ENCODE results near the gene ZNF362.
A peak's percentile ranks its signal among the peaks of the same experiment; 100 is the strongest.

The ZNF362 gene

DNA sequence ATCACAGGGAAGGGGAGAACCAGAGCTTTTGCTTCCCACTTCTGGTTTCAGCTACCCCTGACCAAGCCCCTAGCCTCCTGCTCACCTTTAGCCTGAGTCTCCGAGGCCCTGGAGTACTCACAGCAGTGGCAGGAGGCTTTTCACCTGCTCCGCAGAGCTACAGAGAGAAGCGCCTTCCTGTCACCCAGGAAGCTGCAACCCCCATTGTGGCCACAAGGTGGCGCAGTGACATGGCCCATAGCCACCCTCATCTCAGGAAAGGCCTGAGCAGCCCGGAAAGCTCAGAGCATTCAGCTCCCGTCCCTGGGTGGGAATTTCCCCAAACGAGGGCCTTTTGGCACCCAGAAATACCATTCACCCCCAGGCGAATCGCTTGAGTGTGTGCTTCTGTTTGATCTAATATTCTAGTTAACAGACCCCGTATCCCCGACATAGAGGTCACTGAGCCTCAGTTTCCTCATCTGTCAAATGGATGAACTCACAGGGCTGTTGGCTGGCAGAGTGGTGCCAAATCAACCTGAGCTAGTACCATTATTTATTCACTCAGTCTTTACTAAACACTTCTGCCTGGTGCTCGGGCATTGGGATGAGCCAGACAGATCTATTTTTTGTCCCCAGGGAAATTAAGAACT, 39.3 kb downstream of the ZNF362 start:
- CTCF ChIA-PET: interaction anchor here (0.7 to 7.7 kb wide), 55 partner anchors 9 to 338 kb away, joined by 3 to 158 read pairs (median 5); partner anchors contain the start of genes A3GALT2 and ZSCAN20

DNA sequence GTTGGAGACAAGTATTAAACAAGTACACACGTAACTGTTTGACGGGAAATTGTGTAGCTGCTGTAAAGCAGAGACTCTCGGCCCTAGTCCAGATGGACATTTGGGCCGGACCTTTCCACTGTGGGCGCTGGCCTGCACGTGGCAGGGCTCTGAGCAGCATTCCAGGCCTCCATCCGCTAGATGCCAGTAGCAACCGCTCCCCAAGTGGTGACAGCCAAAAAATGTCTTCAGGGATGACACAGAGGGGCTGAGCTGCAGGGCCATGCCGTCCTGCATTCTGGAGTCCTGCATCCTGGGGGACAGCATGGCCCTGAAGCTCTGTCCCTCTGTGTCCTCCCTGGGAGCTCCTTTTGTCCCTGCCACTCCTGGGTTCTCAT, 39.8 kb downstream of the ZNF362 start:
- no peak for TF ChIP-seq CTCF (IDR thresholded peaks at IDR 0.05; ENCODE audit: control extremely low read depth, extremely low read depth, low read depth, missing control alignments)
- no peak for DNase-seq (ENCODE audit: extremely low spot score)
- ChIA-PET POLR2A (no interaction called here), CTCF (interaction anchor here (0.7 to 7.7 kb wide), 55 partner anchors 10 to 1915 kb away, joined by 3 to 158 read pairs (median 5); partner anchors contain the start of genes A3GALT2 and ZSCAN20)

More for the DNA sequence above, 39.3 kb downstream of the ZNF362 start:
- TF ChIP-seq CTCF (IDR thresholded peaks at IDR 0.05; ENCODE audit: control extremely low read depth, extremely low read depth, low read depth, missing control alignments): peak; percentile 90
- DNase-seq (ENCODE audit: extremely low spot score): peak; percentile 90
- POLR2A ChIA-PET: no interaction called here

GRCh38 chr1:33296824-33297223, 40.5 kb downstream of the ZNF362 start:
- DNase-seq (ENCODE audit: extremely low spot score): no peak
- ChIA-PET CTCF (interaction anchor here (0.7 to 7.7 kb wide), 19 partner anchors 8 to 1914 kb away, joined by 3 to 158 read pairs (median 5); partner anchors contain the start of gene ZSCAN20), POLR2A (interaction anchor here (0.6 kb wide), 1 partner anchor 166 kb away, joined by 5 read pairs; no protein-coding TSS in a partner anchor)
- TF ChIP-seq CTCF (IDR thresholded peaks at IDR 0.05; ENCODE audit: control extremely low read depth, extremely low read depth, low read depth, missing control alignments): no peak

GRCh38 chr1:33297911-33298622, 41.8 kb downstream of the ZNF362 start:
- DNase-seq (ENCODE audit: extremely low spot score): no peak
- CTCF ChIA-PET: interaction anchor here (0.7 to 7.7 kb wide), 22 partner anchors 9 to 315 kb away, joined by 3 to 158 read pairs (median 4); partner anchors contain the start of gene ZSCAN20
- POLR2A ChIA-PET: no interaction called here
- no peak for TF ChIP-seq CTCF (IDR thresholded peaks at IDR 0.05; ENCODE audit: control extremely low read depth, extremely low read depth, low read depth, missing control alignments)

DNA sequence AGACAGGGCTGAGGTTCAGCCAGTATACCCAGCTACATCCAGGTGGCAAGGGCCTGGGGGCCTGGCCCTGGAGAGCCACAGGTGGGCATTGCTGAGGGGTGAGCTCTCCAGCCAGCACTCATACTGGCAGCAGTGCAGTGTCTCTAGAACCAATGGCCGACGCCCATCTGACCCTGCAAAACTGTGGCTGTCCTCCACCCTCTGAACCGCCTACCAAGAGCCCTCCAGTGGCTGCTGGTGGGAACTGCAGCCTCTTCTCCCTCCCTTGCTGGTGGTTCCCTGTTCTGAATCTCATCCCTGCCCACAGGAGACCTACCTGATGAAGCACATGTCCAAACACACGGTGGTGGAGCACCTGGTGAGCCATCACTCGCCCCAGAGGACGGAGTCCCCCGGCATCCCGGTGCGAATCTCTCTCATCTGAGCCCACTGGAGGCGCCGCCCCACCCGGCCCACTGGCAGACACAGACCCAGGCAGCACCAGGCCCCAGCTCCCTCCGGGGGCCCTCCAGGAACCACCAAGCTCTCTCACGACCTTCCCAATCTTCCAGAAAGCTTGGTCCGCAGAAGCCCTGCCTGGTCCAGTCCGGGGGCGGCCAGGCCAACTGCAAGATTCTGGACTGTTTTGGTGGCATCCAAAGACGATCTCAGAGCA, 42.5 kb downstream of the ZNF362 start:
- peak; percentile 79 for TF ChIP-seq CTCF (IDR thresholded peaks at IDR 0.05; ENCODE audit: control extremely low read depth, extremely low read depth, low read depth, missing control alignments)
- ChIA-PET POLR2A (no interaction called here), CTCF (interaction anchor here (0.7 to 7.7 kb wide), 19 partner anchors 10 to 314 kb away, joined by 3 to 158 read pairs (median 5); partner anchors contain the start of gene ZSCAN20)
- DNase-seq (ENCODE audit: extremely low spot score): peak; percentile 83

DNA sequence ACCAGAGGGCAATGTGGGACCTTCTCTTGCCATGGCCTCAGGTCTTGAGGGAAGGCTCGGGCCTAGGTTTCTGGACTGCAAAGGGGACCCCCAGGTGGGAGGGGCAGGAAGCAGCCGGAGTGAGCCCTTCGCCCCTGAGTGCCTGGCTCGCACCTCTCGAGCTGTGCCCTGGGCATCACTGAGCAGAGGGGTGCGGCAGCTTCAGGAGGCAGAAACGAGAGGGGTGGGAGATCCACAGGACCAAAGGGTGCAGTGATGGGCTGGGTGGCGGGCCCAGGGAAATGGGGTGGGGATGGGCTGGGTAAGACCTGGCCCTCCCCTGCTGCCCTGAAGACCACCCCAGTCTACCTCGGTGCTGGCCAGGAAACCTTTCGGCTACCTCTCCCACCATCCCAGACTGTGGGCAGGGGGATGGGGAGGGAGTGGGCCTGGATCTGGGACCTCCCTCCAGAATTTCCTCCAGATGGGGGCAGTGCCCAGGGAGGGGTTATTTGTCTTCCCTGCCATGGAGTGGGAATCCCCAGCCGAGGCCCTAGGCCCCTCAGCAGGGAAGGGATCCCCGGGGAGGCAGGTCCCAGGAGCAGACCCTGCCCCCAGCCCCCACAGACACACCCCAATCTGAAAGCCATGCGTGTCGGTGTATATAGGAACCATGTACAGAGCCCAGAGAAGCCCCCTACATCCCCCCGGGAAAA, 43.3 kb downstream of the ZNF362 start:
- POLR2A ChIA-PET: no interaction called here
- no peak for DNase-seq (ENCODE audit: extremely low spot score)
- CTCF ChIA-PET: interaction anchor here (1.4 to 7.7 kb wide), 11 partner anchors 10 to 211 kb away, joined by 3 to 158 read pairs (median 8); partner anchors contain the start of gene ZSCAN20
- no peak for TF ChIP-seq CTCF (IDR thresholded peaks at IDR 0.05; ENCODE audit: control extremely low read depth, extremely low read depth, low read depth, missing control alignments)
